ENCODE measurements around the gene TFF3.

Gene TFF3

GRCh38 chr21:42356650-42357049 lies 41.4 kb upstream of the TFF3 start:
- ChIA-PET POLR2A (no interaction called here), CTCF (interaction anchor here (1.0 to 1.4 kb wide), 2 partner anchors 10 to 212 kb away, joined by 4 read pairs; no protein-coding TSS in a partner anchor)
- no peak overlapping the region for H3K4me3 ChIP-seq (ENCODE audit: low read depth, low read length)
- no peaks in the 10 kb centered on the region for H3K4me1 ChIP-seq (ENCODE audit: control insufficient read depth, insufficient read depth, low read length)
- TF ChIP-seq HIC1 (tag by site-specific recombination; IDR thresholded peaks at IDR 0.05): no peak
- TF ChIP-seq ZNF366 (tag by site-specific recombination; conservative IDR thresholded peaks at IDR 0.05): no peak
- TF ChIP-seq ZNF610 (tag by site-specific recombination; IDR thresholded peaks at IDR 0.05; ENCODE audit: borderline replicate concordance): no peak
- no peak for TF ChIP-seq ZNF354C (tag by site-specific recombination; IDR thresholded peaks at IDR 0.05; ENCODE audit: borderline replicate concordance, low read depth)
- no peak for TF ChIP-seq FEZF1 (tag by site-specific recombination; IDR thresholded peaks at IDR 0.05)
- TF ChIP-seq ZBTB17 (tag by site-specific recombination; IDR thresholded peaks at IDR 0.05): no peak
- no peak for TF ChIP-seq ZNF626 (tag by site-specific recombination; IDR thresholded peaks at IDR 0.05)
- no peak for TF ChIP-seq ZSCAN18 (tag by site-specific recombination; IDR thresholded peaks at IDR 0.05)
- TF ChIP-seq HOXA7 (CRISPR knock-in tag; IDR thresholded peaks at IDR 0.05; ENCODE audit: borderline replicate concordance): no peak
- TF ChIP-seq ZNF133 (tag by site-specific recombination; IDR thresholded peaks at IDR 0.05): no peak
- TF ChIP-seq ZNF670 (tag by site-specific recombination; IDR thresholded peaks at IDR 0.05; ENCODE audit: low read depth): no peak
- TF ChIP-seq ZNF174 (tag by site-specific recombination; IDR thresholded peaks at IDR 0.05): no peak
- no peak for TF ChIP-seq ZNF596 (tag by site-specific recombination; IDR thresholded peaks at IDR 0.05)
- TF ChIP-seq ZNF19 (tag by site-specific recombination; IDR thresholded peaks at IDR 0.05; ENCODE audit: low read depth): no peak
- no peak for TF ChIP-seq ZNF513 (tag by site-specific recombination; IDR thresholded peaks at IDR 0.05)
- no peak for TF ChIP-seq ZNF701 (tag by site-specific recombination; IDR thresholded peaks at IDR 0.05)
- TF ChIP-seq ZNF23 (tag by site-specific recombination; IDR thresholded peaks at IDR 0.05; ENCODE audit: borderline replicate concordance): no peak
- no peak for TF ChIP-seq ZNF548 (tag by site-specific recombination; IDR thresholded peaks at IDR 0.05)
- TF ChIP-seq ZNF585B (tag by site-specific recombination; IDR thresholded peaks at IDR 0.05): no peak
- TF ChIP-seq TRIM28 (IDR thresholded peaks at IDR 0.05; ENCODE audit: borderline replicate concordance, low read length): no peak
- no peak overlapping the region for H3K27ac ChIP-seq (ENCODE audit: extremely low read depth, low read depth, low read length)
- H3K36me3 ChIP-seq (ENCODE audit: control insufficient read depth in 2 of 2, insufficient read depth in 1 of 2, low read length in 2 of 2): no peaks in the 10 kb centered on the region
- no peaks in the 10 kb centered on the region for H3K9me3 ChIP-seq (ENCODE audit: control insufficient read depth, insufficient read depth, low read depth, low read length)

GRCh38 chr21:42356046-42356445 lies 40.8 kb upstream of the TFF3 start:
- ChIA-PET POLR2A (no interaction called here), CTCF (no interaction called here)
- Histone ChIP-seq H3K36me3 (ENCODE audit: control insufficient read depth in 2 of 2, insufficient read depth in 1 of 2, low read length in 2 of 2) (no peaks in the 10 kb centered on the region), H3K4me1 (ENCODE audit: control insufficient read depth, insufficient read depth, low read length) (no peaks in the 10 kb centered on the region), H3K4me3 (ENCODE audit: low read depth, low read length) (no peak overlapping the region), H3K27ac (ENCODE audit: extremely low read depth, low read depth, low read length) (no peak overlapping the region), H3K9me3 (ENCODE audit: control insufficient read depth, insufficient read depth, low read depth, low read length) (no peaks in the 10 kb centered on the region)
- TF ChIP-seq ZBTB48 (tag by site-specific recombination; IDR thresholded peaks at IDR 0.05) (no peak), ZNF274 (IDR thresholded peaks at IDR 0.05; ENCODE audit: low read length) (no peak), ZNF274 (tag by site-specific recombination; IDR thresholded peaks at IDR 0.05; ENCODE audit: borderline replicate concordance) (no peak), OSR2 (tag by site-specific recombination; IDR thresholded peaks at IDR 0.05) (no peak), KLF17 (tag by site-specific recombination; IDR thresholded peaks at IDR 0.05) (no peak), ZBTB7A (tag by site-specific recombination; IDR thresholded peaks at IDR 0.05; ENCODE audit: low read depth) (no peak), MYNN (tag by site-specific recombination; IDR thresholded peaks at IDR 0.05; ENCODE audit: borderline replicate concordance) (no peak), ZNF549 (tag by site-specific recombination; IDR thresholded peaks at IDR 0.05) (no peak)
